Measurements from ENCODE around the gene SLC25A25.
"Not testable (repeated sequence)": the region's sequence is repeated elsewhere in the genome, so short reads cannot be mapped to it uniquely, and the experiment has no call there.

Gene SLC25A25

GRCh38 chr9:128109050-128109709 is 41.1 kb downstream of the SLC25A25 start:
- no peak for DNase-seq (ENCODE audit: low read depth)

- not testable (repeated sequence) for DNase-seq (ENCODE audit: low read depth)
Observed at GRCh38 chr9:128111726-128112125, 43.7 kb downstream of the SLC25A25 start.

DNA sequence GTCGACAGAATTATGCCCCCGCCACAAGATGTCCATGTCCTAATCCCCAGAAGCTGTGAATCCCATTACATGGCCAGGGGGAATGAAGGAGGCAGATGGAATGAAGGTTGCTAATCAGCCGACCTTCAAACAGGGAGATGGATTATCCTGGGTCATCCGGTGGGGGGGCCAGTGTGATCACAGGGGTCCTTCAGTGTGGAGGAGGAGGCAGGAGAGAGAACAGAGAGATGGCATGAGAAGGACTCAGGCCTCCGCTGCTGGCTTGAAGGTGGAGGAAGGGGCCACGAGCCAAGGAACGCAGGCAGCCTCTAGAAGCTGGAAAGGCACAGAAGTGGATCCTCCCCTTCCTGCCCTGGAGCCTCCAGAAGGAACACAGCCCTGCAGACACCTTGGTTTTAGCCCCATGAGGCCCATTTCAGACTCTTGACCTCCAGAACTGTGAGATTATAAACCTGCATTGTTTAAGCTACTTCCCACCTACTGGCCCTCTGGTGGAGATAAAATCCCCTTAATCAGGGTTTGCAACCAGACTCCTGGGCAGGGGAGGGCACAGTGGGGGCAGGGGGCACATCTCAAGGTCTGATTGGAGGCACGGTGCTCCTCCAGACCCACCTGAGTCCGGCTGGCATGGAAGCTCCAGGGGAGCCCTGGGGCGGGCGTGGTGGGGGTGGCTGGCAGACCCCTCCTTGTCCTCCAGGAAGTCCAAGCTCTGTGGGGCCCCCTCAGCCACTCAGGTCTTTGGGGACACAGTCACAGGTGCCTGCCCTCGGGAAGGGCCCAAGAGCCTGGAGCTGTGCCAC is 45.7 kb downstream of the SLC25A25 start:
- no peak for DNase-seq (ENCODE audit: low read depth)

DNA sequence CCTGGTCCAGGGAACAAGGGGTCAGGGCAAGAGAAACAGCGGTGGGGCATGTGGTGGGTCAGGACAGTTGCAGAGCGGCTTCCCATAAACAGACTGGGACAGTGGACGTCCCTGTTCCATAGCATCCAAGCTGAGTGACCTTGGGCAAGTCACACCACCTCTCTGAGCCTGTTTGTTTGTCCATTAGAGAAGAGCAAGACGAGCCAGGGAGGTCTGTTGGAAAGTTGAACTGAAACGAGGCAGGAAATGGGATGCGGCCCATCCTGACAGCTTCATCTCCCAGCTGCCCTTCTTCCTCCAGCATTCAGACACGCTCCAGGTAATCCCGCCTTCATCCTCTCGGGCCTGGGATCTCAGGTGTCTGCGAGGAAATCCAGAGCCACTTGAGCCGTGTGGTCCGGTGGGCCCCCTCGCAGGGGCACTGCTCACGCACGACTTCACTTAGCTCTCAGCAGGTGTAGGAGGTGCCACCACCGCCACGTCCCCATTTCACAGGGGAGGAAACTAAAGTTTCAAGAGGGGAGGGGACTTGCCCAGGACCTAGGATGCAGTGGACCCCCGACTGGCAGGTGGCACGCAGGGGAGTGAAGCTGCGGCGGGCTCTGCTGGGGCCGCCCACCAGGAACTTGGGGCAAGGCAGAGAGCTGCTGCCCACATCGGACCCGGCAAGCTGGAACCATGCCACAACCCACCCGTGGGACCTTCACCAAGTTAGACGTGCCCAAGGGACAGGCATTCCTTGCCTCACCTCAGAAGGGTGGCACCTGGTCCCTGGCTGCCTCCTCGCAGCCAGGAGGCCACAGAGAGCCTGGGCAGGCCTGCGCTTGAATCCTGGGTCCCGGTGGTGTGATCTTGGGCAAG is 46.5 kb downstream of the SLC25A25 start:
- no peak for DNase-seq (ENCODE audit: low read depth)

DNA sequence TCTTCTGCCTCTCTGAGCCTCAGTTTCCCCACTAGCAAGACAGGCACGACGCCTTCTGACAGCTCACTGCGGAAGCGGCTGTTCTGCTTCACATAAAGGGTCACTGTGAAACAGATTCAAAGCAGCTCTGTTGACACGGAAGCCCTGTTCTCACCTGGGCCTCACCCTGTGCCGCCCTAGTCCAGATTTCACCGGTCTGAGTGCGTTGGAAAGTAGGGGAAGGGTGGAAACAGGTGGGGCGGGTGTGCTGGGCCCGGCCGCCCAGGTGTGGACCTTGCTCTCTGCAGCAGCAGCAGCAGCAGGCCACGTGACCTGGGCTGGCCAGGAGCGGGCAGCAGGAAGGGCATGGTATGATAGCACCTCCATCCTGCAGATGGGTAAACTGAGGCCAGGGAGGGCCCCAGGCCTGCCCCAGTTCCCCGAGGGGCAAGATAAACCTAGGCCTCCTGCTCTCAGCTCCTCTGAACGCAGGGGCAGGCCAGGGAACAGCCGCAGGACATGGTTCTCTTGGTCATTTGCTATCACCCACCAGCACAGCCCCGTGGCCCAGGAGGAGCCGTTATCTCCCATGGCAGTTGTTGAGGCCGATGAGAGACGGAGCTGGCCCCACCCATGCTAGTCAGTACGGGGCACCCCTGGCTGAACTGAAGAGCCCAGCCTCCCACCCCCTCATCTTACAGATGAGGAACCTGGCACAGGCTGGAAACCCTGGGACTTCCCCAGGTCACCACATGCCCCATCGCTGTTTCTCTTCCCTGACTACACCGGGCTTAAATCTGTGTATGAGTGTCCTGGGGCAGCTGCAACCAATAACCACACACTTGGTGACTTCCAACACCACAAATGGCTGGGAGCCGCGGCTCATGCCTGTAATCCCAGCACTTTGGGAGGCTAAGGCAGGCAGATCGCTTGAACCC is 47.4 kb downstream of the SLC25A25 start:
- DNase-seq (ENCODE audit: low read depth): no peak

- no peak for DNase-seq (ENCODE audit: low read depth)
Observed at GRCh38 chr9:128116104-128117083, 48.4 kb downstream of the SLC25A25 start.

- peak; percentile 86 for DNase-seq (ENCODE audit: low read depth)
Observed at GRCh38 chr9:128117613-128118471, 49.8 kb downstream of the SLC25A25 start.

- no peak for DNase-seq (ENCODE audit: low read depth)
Observed at GRCh38 chr9:128118472-128118857, 50.4 kb downstream of the SLC25A25 start.

GRCh38 chr9:128118971-128119665 is 51.1 kb downstream of the SLC25A25 start:
- no peak for DNase-seq (ENCODE audit: low read depth)

- DNase-seq (ENCODE audit: low read depth): no peak
Observed at GRCh38 chr9:128120061-128120740, 52.2 kb downstream of the SLC25A25 start.

DNA sequence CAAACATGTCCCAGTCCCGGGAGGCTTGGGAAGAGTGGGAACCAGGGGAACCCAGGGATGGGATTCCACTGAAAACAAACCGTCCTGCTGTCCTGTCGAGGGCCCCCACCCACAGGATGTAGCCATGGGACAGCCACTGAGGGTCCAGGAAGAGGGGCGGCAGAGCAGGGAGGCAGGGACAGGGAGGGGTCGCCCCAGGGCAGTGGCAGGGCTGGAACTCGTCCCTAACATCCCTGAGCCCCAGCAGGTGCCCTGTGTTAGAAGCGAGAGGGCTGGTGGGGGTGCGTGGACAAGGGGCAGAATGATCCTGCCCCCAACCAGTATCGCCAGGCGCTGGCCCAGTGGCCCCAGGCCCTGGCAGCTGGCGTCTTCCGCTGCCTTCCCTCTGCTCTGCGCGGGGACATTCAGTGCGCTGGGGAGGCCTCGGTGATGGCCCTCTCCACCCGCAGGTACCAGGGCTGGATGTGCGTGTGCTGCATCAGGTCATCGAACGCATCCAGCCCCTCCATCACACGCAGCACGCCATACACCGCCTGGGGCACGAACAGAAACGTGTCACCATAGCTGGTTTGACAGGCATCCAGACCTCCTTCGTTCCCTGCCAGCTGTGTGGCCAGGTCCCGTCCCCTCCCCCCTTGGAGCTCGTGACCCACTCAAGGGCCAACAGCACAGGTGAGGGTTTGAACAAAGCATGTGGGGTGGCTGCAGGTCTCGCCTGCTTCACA is 52.9 kb downstream of the SLC25A25 start:
- no peak for DNase-seq (ENCODE audit: low read depth)

GRCh38 chr9:128121466-128121810 is 53.4 kb downstream of the SLC25A25 start:
- no peak for DNase-seq (ENCODE audit: low read depth)

DNA sequence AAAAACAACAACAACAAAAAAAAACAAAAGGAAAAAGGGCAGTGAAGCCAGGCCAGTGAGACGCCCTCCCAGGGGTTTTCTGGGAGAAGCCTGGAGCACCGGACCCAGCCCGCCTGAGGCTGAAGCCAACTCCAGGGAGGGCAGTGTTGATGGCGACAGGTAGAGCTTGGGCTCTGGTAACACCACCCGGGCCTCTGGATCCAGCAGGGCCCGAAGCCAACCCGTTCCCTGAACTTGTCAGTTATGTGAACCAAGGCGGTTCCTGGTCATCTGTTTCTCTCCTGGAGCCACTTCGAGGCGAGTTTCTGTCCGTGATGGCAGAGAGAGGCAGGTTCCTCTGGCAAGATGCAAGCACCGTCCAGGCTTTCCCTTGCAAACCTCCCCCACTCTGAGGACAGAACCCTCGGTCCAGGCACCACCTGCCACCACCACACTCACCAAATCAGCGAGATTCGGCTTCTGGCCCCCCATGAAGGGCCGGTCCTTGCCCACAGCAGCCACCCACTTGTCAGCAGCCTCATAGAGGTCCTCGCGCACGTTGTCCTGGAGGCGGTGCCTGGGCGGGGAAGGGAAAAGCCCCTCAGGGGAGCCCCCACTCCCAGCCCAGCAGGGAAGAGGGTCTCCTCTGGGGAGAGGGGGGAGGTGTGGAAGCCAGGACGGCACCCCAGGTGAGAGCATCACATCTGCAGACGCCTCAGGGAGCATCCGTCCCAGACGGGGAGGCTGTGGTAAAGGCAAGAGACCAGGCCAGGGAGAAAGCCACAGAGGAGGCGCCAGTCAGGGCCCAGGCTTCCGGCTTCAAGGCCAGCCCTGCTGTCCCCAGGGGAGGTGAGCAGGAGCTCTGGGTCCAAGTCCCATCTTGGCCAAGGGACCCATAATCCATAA is 54.1 kb downstream of the SLC25A25 start:
- DNase-seq (ENCODE audit: low read depth): no peak

DNA sequence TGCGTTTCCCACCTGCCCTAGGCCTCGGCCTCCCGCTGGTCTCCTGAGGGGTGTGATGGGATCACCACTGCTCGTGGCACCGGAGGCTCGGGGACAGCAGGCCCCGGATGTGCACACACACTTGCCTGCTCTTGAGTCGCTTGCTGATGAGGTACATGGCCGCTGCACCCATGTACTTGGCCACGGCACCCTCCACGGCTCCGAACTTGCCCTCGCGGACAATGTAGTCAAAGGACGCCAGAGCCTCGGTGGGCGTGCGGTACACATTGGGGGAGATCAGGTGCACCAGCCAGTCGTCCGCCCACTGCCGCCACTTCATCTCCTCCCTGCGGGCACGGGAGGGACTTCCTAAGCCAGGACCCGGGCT is 54.8 kb downstream of the SLC25A25 start:
- no peak for DNase-seq (ENCODE audit: low read depth)

GRCh38 chr9:128123451-128124080 is 55.5 kb downstream of the SLC25A25 start:
- DNase-seq (ENCODE audit: low read depth): no peak

- DNase-seq (ENCODE audit: low read depth): no peak
Observed at GRCh38 chr9:128124451-128124850, 56.4 kb downstream of the SLC25A25 start.

Measured in EH (cell line).